Breast epithelium (tissue), 4 donors: ENCODE measurements around the gene IKZF5. TPM values are rescaled to one million over a fixed set of nuclear protein-coding genes. Genes with fewer than 3 reads are reported as not detected.

Source experiments
- DNase-seq, 2 donors: peaks; one replicate each; pipeline ENCODE4 v3.0.0-alpha.2; 2019; ENCODE audit warnings: low spot score in 2 of 2
- H3K27ac ChIP-seq, 2 donors: fragments of 200-600 bp; sonication (generic) in 1 of 2; one replicate each; pipeline ENCODE4 v1.5.1; 2016 to 2019; ENCODE audit warnings: mild to moderate bottlenecking in 1 of 2
- H3K27me3 ChIP-seq, 2 donors: fragments of 200-600 bp; sonication (generic) in 1 of 2; one replicate each; pipeline versions ENCODE4 v1.5.1 to v1.6.0; 2017 to 2019; ENCODE audit warnings: control low read depth in 1 of 2, mild to moderate bottlenecking in 1 of 2
- H3K36me3 ChIP-seq: fragments of 200-600 bp; one replicate; pipeline ENCODE4 v1.5.1; 2019
- H3K4me1 ChIP-seq, 2 donors: fragments of 200-600 bp; sonication (generic); one replicate each; pipeline ENCODE4 v1.5.1; 2016 to 2019; ENCODE audit warnings: control low read depth in 1 of 2
- H3K4me3 ChIP-seq, 3 donors: fragments of 200-600 bp; sonication (generic); 1 replicate in 2 of 3; 2 replicates in 1 of 3; pipeline ENCODE4 v1.5.1; 2016 to 2019; ENCODE audit warnings: mild to moderate bottlenecking in 3 of 3, moderate library complexity in 2 of 3
- H3K9me3 ChIP-seq, 2 donors: fragments of 200-600 bp; sonication (generic) in 1 of 2; one replicate each; pipeline ENCODE4 v1.5.1; 2016 to 2019; ENCODE audit warnings: control low read depth in 1 of 2
- CTCF ChIP-seq, 3 donors: fragments of 450-650 bp; IDR thresholded peaks; one replicate each; pipeline ENCODE4 v1.5.1; 2016 to 2017; ENCODE audit warnings: antibody characterized with exemption in 3 of 3, mild to moderate bottlenecking in 3 of 3, moderate library complexity in 3 of 3
- POLR2A ChIP-seq: fragments of 450-650 bp; IDR thresholded peaks from one replicate; pipeline ENCODE4 v1.6.1; 2016; ENCODE audit warnings: antibody characterized with exemption, mild to moderate bottlenecking, moderate library complexity
- POLR2AphosphoS5 ChIP-seq, 3 donors: sonication (generic); formaldehyde crosslinking; IDR thresholded peaks; one replicate each; pipeline ENCODE4 v1.6.1; 2017; ENCODE audit warnings: antibody characterized with exemption in 3 of 3
- intact Hi-C: fragments of 100-400 bp; cut with DNase I; formaldehyde crosslinking; loops from one replicate; pipeline ENCODE4 v1.15.1; 2023; ENCODE audit warnings: low total_unique reads
- total RNA-seq, 3 donors: library from RNA; depleted of rRNA; stranded (reverse); fragments of >200 nt; gene quantifications; one replicate each; pipeline ENCODE4 v1.1.0, GENCODE V29; 2016

IKZF5 gene
- total RNA-seq, 3 donors from 2014 or later: 10.5 to 17.7 (median 13.3) TPM

GRCh38 chr10:123034332-123034731, 25.7 kb upstream of the IKZF5 start:
- no peaks in the 10 kb centered on the region for H3K36me3 ChIP-seq
- H3K4me3 ChIP-seq: no peak overlapping the region
- no peaks in the 10 kb centered on the region for H3K4me1 ChIP-seq
- no peak overlapping the region for H3K27ac ChIP-seq
- TF ChIP-seq CTCF (IDR thresholded peaks at IDR 0.05): no peak
- TF ChIP-seq POLR2AphosphoS5 (IDR thresholded peaks at IDR 0.05): no peak
- no peak for TF ChIP-seq POLR2A
- no peaks in the 10 kb centered on the region for H3K9me3 ChIP-seq
- no peak for DNase-seq
- no peaks in the 10 kb centered on the region for H3K27me3 ChIP-seq
- intact Hi-C loops: no loop called here

GRCh38 chr10:123031124-123031523, 22.5 kb upstream of the IKZF5 start:
- Histone ChIP-seq H3K27me3 (no peaks in the 10 kb centered on the region), H3K4me1 (no peaks in the 10 kb centered on the region), H3K9me3 (no peaks in the 10 kb centered on the region), H3K4me3 (no peak overlapping the region), H3K27ac (no peak overlapping the region), H3K36me3 (no peaks in the 10 kb centered on the region)
- no peak for DNase-seq
- no peak for TF ChIP-seq POLR2A
- TF ChIP-seq CTCF (IDR thresholded peaks at IDR 0.05): no peak
- TF ChIP-seq POLR2AphosphoS5 (IDR thresholded peaks at IDR 0.05): no peak
- intact Hi-C loops: no loop called here

GRCh38 chr10:123027861-123028260, 19.3 kb upstream of the IKZF5 start:
- no peaks in the 10 kb centered on the region for H3K27me3 ChIP-seq
- H3K9me3 ChIP-seq: no peaks in the 10 kb centered on the region
- H3K4me3 ChIP-seq: no peak overlapping the region
- intact Hi-C loops: no loop called here
- H3K27ac ChIP-seq: peak overlapping the region in 1 of 2 donors; percentile 61
- TF ChIP-seq POLR2A (no peak), POLR2AphosphoS5 (IDR thresholded peaks at IDR 0.05) (no peak), CTCF (IDR thresholded peaks at IDR 0.05) (no peak)
- no peaks in the 10 kb centered on the region for H3K4me1 ChIP-seq
- H3K36me3 ChIP-seq: no peaks in the 10 kb centered on the region
- no peak for DNase-seq

GRCh38 chr10:123026302-123026701, 17.7 kb upstream of the IKZF5 start:
- H3K27ac ChIP-seq: no peak overlapping the region
- H3K36me3 ChIP-seq: no peaks in the 10 kb centered on the region
- no peak overlapping the region for H3K4me3 ChIP-seq
- H3K9me3 ChIP-seq: no peaks in the 10 kb centered on the region
- TF ChIP-seq POLR2AphosphoS5 (IDR thresholded peaks at IDR 0.05) (no peak), CTCF (IDR thresholded peaks at IDR 0.05) (no peak), POLR2A (no peak)
- no peaks in the 10 kb centered on the region for H3K4me1 ChIP-seq
- no peak for DNase-seq
- intact Hi-C loops: no loop called here
- H3K27me3 ChIP-seq: no peaks in the 10 kb centered on the region

GRCh38 chr10:123024540-123024939, 15.9 kb upstream of the IKZF5 start:
- Histone ChIP-seq H3K4me1 (no peaks in the 10 kb centered on the region), H3K27me3 (no peaks in the 10 kb centered on the region), H3K9me3 (no peaks in the 10 kb centered on the region), H3K36me3 (no peaks in the 10 kb centered on the region), H3K4me3 (no peak overlapping the region), H3K27ac (no peak overlapping the region)
- DNase-seq: no peak
- no peak for TF ChIP-seq POLR2AphosphoS5 (IDR thresholded peaks at IDR 0.05)
- no peak for TF ChIP-seq CTCF (IDR thresholded peaks at IDR 0.05)
- TF ChIP-seq POLR2A: no peak
- intact Hi-C loops: no loop called here
